Upper lobe of left lung (tissue), 6 donors: ENCODE measurements around the gene ALKBH7. TPM values are rescaled to one million over a fixed set of nuclear protein-coding genes. Genes with fewer than 3 reads are reported as not detected.

Source experiments
- ATAC-seq, 2 donors: fragments of 200-7000 bp; cut with Tn5 transposase; one replicate each; pipeline ENCODE4 v1.9.1; 2022; ENCODE audit warnings: mild to moderate bottlenecking in 2 of 2, moderate library complexity in 2 of 2; ENCODE audit not compliant: low FRiP score in 2 of 2
- DNase-seq, 2 donors: peaks; one replicate each; pipeline ENCODE4 v3.0.0-alpha.2; 2019 to 2020
- H3K27ac ChIP-seq, 4 donors: fragments of 200-600 bp; sonication (generic); one replicate each; pipeline ENCODE4 v1.5.1; 2016 to 2019
- H3K27me3 ChIP-seq, 4 donors: fragments of 200-600 bp; sonication (generic); one replicate each; pipeline ENCODE4 v1.5.1; 2017 to 2019
- H3K36me3 ChIP-seq, 4 donors: fragments of 200-600 bp; sonication (generic); one replicate each; pipeline ENCODE4 v1.5.1; 2016 to 2019
- H3K4me1 ChIP-seq, 4 donors: fragments of 200-600 bp; sonication (generic); one replicate each; pipeline ENCODE4 v1.5.1; 2018 to 2019
- H3K4me3 ChIP-seq, 4 donors: fragments of 200-600 bp; sonication (generic); one replicate each; pipeline ENCODE4 v1.5.1; 2017 to 2019; ENCODE audit warnings: mild to moderate bottlenecking in 2 of 4, moderate library complexity in 1 of 4
- H3K9me3 ChIP-seq, 4 donors: fragments of 200-600 bp; sonication (generic); one replicate each; pipeline ENCODE4 v1.5.1; 2018 to 2019
- EP300 ChIP-seq, 4 donors: sonication (generic); formaldehyde crosslinking; IDR thresholded peaks; one replicate each; pipeline ENCODE4 v1.5.1; 2017; ENCODE audit warnings: antibody characterized with exemption in 4 of 4, control low read depth in 2 of 4
- POLR2A ChIP-seq, 4 donors: fragments of 450-650 bp; IDR thresholded peaks; one replicate each; pipeline ENCODE4 v1.5.1; 2016 to 2017; ENCODE audit warnings: antibody characterized with exemption in 4 of 4, mild to moderate bottlenecking in 2 of 4
- POLR2AphosphoS5 ChIP-seq, 2 donors: sonication (generic); formaldehyde crosslinking; IDR thresholded peaks; one replicate each; pipeline ENCODE4 v1.5.1; 2017; ENCODE audit warnings: antibody characterized with exemption in 2 of 2
- WGBS, 2 donors: methylation state at CpG; one replicate each; pipeline ENCODE4 v1.1.5; 2017 to 2018; 5-methylcytosine and 5-hydroxymethylcytosine counted together
- total RNA-seq, 6 donors: library from RNA; depleted of rRNA in 4 of 6; stranded (reverse); fragments of >200 nt in 4 of 6; gene quantifications; one replicate each; pipeline versions ENCODE4 v1.1.0 to v1.2.1, GENCODE V29; 2016 to 2021
- TF ChIP-seq, protein P1 (sequence below), 6 experiments: fragments of 450-650 bp in 4 of 6; fragments of 200-600 bp in 2 of 6; sonication (generic) in 2 of 6; IDR thresholded peaks; one replicate each; pipeline ENCODE4 v1.5.1; 2016 to 2019; ENCODE audit warnings: antibody characterized with exemption in 6 of 6
- donor health status: DM: no; HTN: no; CAD: no; lungs with moderate emphysema.
- donor health status: DM: no; HTN: yes; CAD: no; lungs with severe emphysema.

Gene ALKBH7
- total RNA-seq, 6 donors from 2014 or later = 58.5 to 105 (median 77.0) TPM

DNA sequence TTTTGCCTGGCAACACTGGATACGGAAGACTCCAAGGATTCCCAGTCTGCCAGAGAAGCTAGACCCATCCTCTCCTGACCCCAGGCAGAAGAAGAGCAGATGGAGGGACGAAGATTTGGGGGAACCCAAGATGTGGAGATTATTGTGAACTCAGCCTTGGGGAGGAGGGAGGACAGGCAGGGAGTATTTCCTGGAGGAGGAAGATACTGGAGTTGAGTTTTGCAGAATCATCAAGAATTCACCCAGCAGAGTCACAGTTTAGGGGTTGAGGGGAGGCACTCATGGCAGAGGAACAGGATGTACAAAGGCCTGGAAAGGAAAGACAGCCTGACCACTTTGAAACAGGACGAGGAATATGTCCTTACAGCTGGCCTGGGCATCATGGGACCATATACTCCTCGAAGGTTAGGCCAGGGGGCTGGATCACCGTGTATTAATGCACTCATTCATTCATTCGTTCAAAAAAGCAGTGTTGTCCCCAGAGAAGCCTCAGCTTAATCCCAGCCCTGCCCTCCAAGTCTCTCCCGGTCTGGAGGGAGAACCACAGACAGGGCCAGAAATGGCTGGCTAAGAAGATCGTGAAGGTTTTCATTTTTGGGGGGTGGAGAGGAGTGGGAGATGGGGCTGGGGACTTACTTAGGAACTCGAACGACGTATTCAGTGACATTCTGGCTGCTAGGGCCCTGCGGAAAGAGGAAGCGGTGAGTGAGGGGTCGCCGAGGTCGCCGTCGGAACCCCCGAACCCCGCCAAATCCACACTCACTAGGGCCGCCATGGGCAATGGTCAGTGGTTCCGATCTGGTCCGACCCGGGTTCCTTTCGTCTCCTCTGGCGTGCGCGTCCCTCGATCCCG lies 19.9 kb downstream of the ALKBH7 start:
- no peaks in the 10 kb centered on the region for H3K9me3 ChIP-seq
- peak overlapping the region; percentile 60 to 92 (median 74) for H3K4me3 ChIP-seq
- peak overlapping the region; percentile 90 to 97 (median 94) for H3K27ac ChIP-seq
- peaks cover 8 to 27% (median 11%) of the 10 kb centered on the region in 4 donors for H3K4me1 ChIP-seq
- 8 to 15% methylated on average over 14 to 30 of the region's 30 CpGs for WGBS, 2 donors
- TF ChIP-seq, protein P1, sequence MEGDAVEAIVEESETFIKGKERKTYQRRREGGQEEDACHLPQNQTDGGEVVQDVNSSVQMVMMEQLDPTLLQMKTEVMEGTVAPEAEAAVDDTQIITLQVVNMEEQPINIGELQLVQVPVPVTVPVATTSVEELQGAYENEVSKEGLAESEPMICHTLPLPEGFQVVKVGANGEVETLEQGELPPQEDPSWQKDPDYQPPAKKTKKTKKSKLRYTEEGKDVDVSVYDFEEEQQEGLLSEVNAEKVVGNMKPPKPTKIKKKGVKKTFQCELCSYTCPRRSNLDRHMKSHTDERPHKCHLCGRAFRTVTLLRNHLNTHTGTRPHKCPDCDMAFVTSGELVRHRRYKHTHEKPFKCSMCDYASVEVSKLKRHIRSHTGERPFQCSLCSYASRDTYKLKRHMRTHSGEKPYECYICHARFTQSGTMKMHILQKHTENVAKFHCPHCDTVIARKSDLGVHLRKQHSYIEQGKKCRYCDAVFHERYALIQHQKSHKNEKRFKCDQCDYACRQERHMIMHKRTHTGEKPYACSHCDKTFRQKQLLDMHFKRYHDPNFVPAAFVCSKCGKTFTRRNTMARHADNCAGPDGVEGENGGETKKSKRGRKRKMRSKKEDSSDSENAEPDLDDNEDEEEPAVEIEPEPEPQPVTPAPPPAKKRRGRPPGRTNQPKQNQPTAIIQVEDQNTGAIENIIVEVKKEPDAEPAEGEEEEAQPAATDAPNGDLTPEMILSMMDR (IDR thresholded peaks at IDR 0.05) = peak in 1 of 6 experiments; percentile 17
- no peak for TF ChIP-seq POLR2A (IDR thresholded peaks at IDR 0.05)
- peaks cover 18 to 39% (median 30%) of the 10 kb centered on the region in 4 donors for H3K36me3 ChIP-seq
- no peak for DNase-seq
- H3K27me3 ChIP-seq = no peaks in the 10 kb centered on the region
- ATAC-seq = no peak

GRCh38 chr19:6393074-6393982 lies 20.7 kb downstream of the ALKBH7 start, which contains the start of gene GTF2F1:
GTF2F1 (minus strand) TSS chr19:6393164; CDS start chr19:6392995, 169 bp downstream.
- no peaks in the 10 kb centered on the region for H3K9me3 ChIP-seq
- ATAC-seq = peak; percentile 93 to 96
- WGBS, 2 donors = 0 to 1% methylated on average over 11 to 56 of the region's 69 CpGs

DNA sequence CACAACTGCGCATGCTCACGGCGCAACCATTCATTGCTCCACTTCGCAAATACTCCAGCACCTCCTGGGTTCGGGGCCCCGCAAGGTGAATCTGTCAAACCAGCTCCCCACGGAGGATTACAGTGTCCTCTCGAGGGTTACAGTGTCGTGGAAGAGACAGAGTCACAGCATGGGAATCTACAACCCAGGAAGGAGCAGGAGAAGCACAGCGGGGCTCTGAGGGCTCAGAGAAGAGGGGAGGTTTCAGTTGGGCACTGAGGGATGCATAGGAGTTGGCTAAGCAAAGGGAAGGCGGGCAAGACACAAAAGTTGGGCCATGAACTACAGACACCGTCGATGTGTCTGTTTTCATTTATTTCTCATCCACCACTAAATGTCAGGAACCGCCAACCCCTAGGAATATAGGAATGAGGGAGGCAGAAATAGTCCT lies 21.4 kb downstream of the ALKBH7 start:
- no peak for ATAC-seq

More at GRCh38 chr19:6393074-6393982, 20.7 kb downstream of the ALKBH7 start, which contains the start of gene GTF2F1:
- TF ChIP-seq POLR2AphosphoS5 (IDR thresholded peaks at IDR 0.05) (peak; percentile 43 to 63), EP300 (IDR thresholded peaks at IDR 0.05) (peak in 1 of 4 donors; percentile 23), POLR2A (IDR thresholded peaks at IDR 0.05) (peak in 2 of 4 donors; percentile 34 to 44)
- TF ChIP-seq, protein P1 (IDR thresholded peaks at IDR 0.05) = peak in 2 of 6 experiments; percentile 5 to 29
- peak; percentile 94 to 96 for DNase-seq
- no peaks in the 10 kb centered on the region for H3K27me3 ChIP-seq
- H3K4me3 ChIP-seq = peak within 1 kb of the TSS; percentile 60 to 92 (median 74)
- H3K36me3 ChIP-seq = peaks cover 15 to 30% (median 21%) of the 10 kb centered on the region in 4 donors
- H3K27ac ChIP-seq = peak within 1 kb of the TSS; percentile 90 to 97 (median 94)
- peaks cover 8 to 27% (median 11%) of the 10 kb centered on the region in 4 donors for H3K4me1 ChIP-seq

GRCh38 chr19:6394831-6395230 lies 22.2 kb downstream of the ALKBH7 start:
- H3K4me1 ChIP-seq = peaks cover 8 to 27% (median 11%) of the 10 kb centered on the region in 4 donors
- 89 to 94% methylated on average over 3 of the region's 3 CpGs for WGBS, 2 donors
- no peaks in the 10 kb centered on the region for H3K27me3 ChIP-seq
- H3K36me3 ChIP-seq = peaks cover under 1 to 15% (median 6%) of the 10 kb centered on the region in 4 donors
- no peak for ATAC-seq
- no peaks in the 10 kb centered on the region for H3K9me3 ChIP-seq
- no peak overlapping the region for H3K27ac ChIP-seq
- no peak overlapping the region for H3K4me3 ChIP-seq
- DNase-seq = no peak
- no peak for TF ChIP-seq POLR2AphosphoS5 (IDR thresholded peaks at IDR 0.05)
- TF ChIP-seq POLR2A (IDR thresholded peaks at IDR 0.05) = no peak
- TF ChIP-seq, protein P1 (IDR thresholded peaks at IDR 0.05) = no peak
- no peak for TF ChIP-seq EP300 (IDR thresholded peaks at IDR 0.05)

More for the DNA sequence above, 21.4 kb downstream of the ALKBH7 start:
- no peak for TF ChIP-seq EP300 (IDR thresholded peaks at IDR 0.05)
- no peak for TF ChIP-seq POLR2AphosphoS5 (IDR thresholded peaks at IDR 0.05)
- no peak for TF ChIP-seq POLR2A (IDR thresholded peaks at IDR 0.05)
- Histone ChIP-seq H3K27me3 (no peaks in the 10 kb centered on the region), H3K4me3 (peak overlapping the region; percentile 60 to 92 (median 74)), H3K36me3 (peaks cover 8 to 23% (median 14%) of the 10 kb centered on the region in 4 donors), H3K27ac (peak overlapping the region; percentile 90 to 97 (median 94)), H3K4me1 (peaks cover 8 to 27% (median 11%) of the 10 kb centered on the region in 4 donors), H3K9me3 (no peaks in the 10 kb centered on the region)
- 29 to 30% methylated on average over 13 to 14 of the region's 14 CpGs for WGBS, 2 donors
- DNase-seq = no peak
